ENCODE data around the gene SNED1. TPM values are rescaled to one million over a fixed set of nuclear protein-coding genes. Genes with fewer than 3 reads are reported as not detected.

Gene SNED1
- polyA plus RNA-seq, 2 donors = 3.3 to 3.6 TPM

- no peaks in the 10 kb centered on the region for H3K9me3 ChIP-seq (ENCODE audit: control insufficient read depth in 2 of 2, insufficient read depth in 1 of 2, low read depth in 1 of 2, low read length in 1 of 2)
- no peak overlapping the region for H3K27ac ChIP-seq (ENCODE audit: low read depth in 2 of 2, low read length in 1 of 2)
- no peak overlapping the region for H3K4me3 ChIP-seq (ENCODE audit: low read depth in 1 of 2, low read length in 2 of 2)
- H3K4me1 ChIP-seq (ENCODE audit: control insufficient read depth in 2 of 2, insufficient read depth in 2 of 2, low read length in 1 of 2) = no peaks in the 10 kb centered on the region
- WGBS, 2 donors = 96% methylated on average over 24 of the region's 24 CpGs
- no peaks in the 10 kb centered on the region for H3K27me3 ChIP-seq (ENCODE audit: control insufficient read depth in 1 of 2, insufficient read depth in 2 of 2, low read length in 2 of 2)
- H3K36me3 ChIP-seq (ENCODE audit: control insufficient read depth in 2 of 2, insufficient read depth in 2 of 2, low read length in 1 of 2) = peaks cover 6 to 18% of the 10 kb centered on the region in 2 donors
Observed at GRCh38 chr2:241139531-241140444, 141.4 kb downstream of the SNED1 start.

DNA sequence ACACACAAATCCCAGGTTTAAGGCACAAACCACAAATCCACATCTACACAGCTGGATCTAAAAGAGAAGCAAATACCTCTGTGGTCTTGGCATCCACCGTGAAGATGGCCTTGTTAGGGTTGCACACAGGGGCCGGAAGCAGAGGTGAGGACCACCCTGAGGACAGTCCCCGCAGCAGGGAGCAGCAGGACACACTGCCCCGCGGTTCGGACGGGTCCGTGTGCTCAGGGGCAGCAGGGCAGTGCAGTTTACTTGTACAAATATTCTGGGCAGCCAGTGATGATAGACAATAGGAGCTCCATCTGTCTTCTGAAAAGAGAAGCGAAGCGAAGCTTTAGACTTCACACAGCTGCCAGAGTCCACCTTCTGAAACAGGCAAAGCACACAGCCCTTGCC is 142.0 kb downstream of the SNED1 start:
- H3K27ac ChIP-seq (ENCODE audit: low read depth in 2 of 2, low read length in 1 of 2) = no peak overlapping the region
- H3K9me3 ChIP-seq (ENCODE audit: control insufficient read depth in 2 of 2, insufficient read depth in 1 of 2, low read depth in 1 of 2, low read length in 1 of 2) = no peaks in the 10 kb centered on the region
- 93 to 95% methylated on average over 10 of the region's 10 CpGs for WGBS, 2 donors
- no peaks in the 10 kb centered on the region for H3K27me3 ChIP-seq (ENCODE audit: control insufficient read depth in 1 of 2, insufficient read depth in 2 of 2, low read length in 2 of 2)
- H3K4me3 ChIP-seq (ENCODE audit: low read depth in 1 of 2, low read length in 2 of 2) = no peak overlapping the region
- no peaks in the 10 kb centered on the region for H3K4me1 ChIP-seq (ENCODE audit: control insufficient read depth in 2 of 2, insufficient read depth in 2 of 2, low read length in 1 of 2)
- H3K36me3 ChIP-seq (ENCODE audit: control insufficient read depth in 2 of 2, insufficient read depth in 2 of 2, low read length in 1 of 2) = peaks cover 6 to 18% of the 10 kb centered on the region in 2 donors

DNA sequence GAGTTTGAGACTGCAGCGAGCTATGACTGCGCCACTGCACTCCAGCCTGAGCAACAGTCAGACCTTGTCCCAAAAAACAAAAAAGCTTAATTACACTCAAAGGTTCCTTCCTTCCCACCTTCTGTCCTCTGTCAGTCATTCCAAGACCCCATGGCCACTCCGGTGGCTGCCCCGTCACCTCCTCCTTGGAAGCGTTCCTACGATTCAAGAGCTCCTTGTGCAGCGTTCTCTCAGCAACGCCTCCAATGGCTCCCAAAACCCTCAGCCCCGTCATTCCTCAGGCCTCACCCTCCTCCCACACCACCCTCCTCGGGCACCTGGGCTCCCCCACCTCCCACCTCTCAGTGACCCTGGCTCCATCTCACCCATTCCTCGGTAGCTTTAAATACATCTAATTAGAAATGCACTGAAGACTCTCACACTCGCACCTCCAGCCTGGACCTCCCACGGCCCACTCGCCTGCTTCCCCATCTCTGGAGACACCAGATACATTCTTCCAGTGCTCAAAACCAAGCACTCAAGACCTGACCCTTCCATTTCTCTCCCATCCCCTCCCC is 142.9 kb downstream of the SNED1 start:
- H3K36me3 ChIP-seq (ENCODE audit: control insufficient read depth in 2 of 2, insufficient read depth in 2 of 2, low read length in 1 of 2) = peaks cover 6 to 18% of the 10 kb centered on the region in 2 donors
- no peaks in the 10 kb centered on the region for H3K27me3 ChIP-seq (ENCODE audit: control insufficient read depth in 1 of 2, insufficient read depth in 2 of 2, low read length in 2 of 2)
- 95 to 98% methylated on average over 14 of the region's 14 CpGs for WGBS, 2 donors
- H3K9me3 ChIP-seq (ENCODE audit: control insufficient read depth in 2 of 2, insufficient read depth in 1 of 2, low read depth in 1 of 2, low read length in 1 of 2) = no peaks in the 10 kb centered on the region
- H3K4me1 ChIP-seq (ENCODE audit: control insufficient read depth in 2 of 2, insufficient read depth in 2 of 2, low read length in 1 of 2) = no peaks in the 10 kb centered on the region
- no peak overlapping the region for H3K27ac ChIP-seq (ENCODE audit: low read depth in 2 of 2, low read length in 1 of 2)
- no peak overlapping the region for H3K4me3 ChIP-seq (ENCODE audit: low read depth in 1 of 2, low read length in 2 of 2)

DNA sequence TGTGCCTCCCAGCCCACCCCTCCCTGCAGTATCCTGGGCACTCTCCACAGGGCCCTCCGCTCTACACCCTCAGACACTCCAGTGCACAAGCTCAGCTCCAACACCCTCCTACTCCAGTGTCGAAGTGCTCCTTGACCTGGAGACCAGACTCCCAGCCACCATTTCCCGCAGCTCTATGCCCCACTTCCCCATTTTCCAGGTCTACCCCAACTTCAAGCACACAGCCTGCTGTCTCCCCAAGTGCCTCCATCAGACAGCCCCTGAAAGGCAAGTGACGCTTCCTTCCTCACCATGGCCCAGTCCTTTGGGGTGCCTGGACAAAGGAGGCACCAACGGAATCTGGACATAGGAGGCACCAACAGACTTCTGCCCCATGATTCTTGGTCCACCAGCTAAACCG is 143.6 kb downstream of the SNED1 start:
- peaks cover 6 to 12% of the 10 kb centered on the region in 2 donors for H3K36me3 ChIP-seq (ENCODE audit: control insufficient read depth in 2 of 2, insufficient read depth in 2 of 2, low read length in 1 of 2)
- no peaks in the 10 kb centered on the region for H3K27me3 ChIP-seq (ENCODE audit: control insufficient read depth in 1 of 2, insufficient read depth in 2 of 2, low read length in 2 of 2)
- H3K9me3 ChIP-seq (ENCODE audit: control insufficient read depth in 2 of 2, insufficient read depth in 1 of 2, low read depth in 1 of 2, low read length in 1 of 2) = no peaks in the 10 kb centered on the region
- H3K4me3 ChIP-seq (ENCODE audit: low read depth in 1 of 2, low read length in 2 of 2) = no peak overlapping the region
- WGBS, 2 donors = 94 to 97% methylated on average over 6 of the region's 6 CpGs
- no peaks in the 10 kb centered on the region for H3K4me1 ChIP-seq (ENCODE audit: control insufficient read depth in 2 of 2, insufficient read depth in 2 of 2, low read length in 1 of 2)
- no peak overlapping the region for H3K27ac ChIP-seq (ENCODE audit: low read depth in 2 of 2, low read length in 1 of 2)

DNA sequence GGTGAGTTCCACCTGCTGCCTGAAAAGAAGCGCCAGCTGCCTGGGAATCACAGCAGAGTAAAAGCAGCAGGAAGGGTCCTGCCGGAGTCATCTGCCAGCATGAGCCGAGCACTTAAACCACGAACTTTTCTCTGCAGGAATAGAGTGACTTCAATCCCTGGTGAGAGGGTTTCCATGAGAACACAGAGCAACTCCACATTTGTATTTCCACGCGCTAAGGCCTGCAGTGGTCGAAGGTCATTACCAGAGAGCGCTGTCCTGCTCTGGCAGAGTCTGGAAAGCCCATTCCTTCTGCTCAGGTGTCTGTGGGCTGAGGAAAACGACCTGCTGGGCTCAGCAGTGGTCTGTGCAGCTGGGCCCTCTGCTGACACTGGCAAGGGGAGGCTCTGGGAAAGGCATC is 144.2 kb downstream of the SNED1 start:
- H3K27me3 ChIP-seq (ENCODE audit: control insufficient read depth in 1 of 2, insufficient read depth in 2 of 2, low read length in 2 of 2) = no peaks in the 10 kb centered on the region

More for the DNA sequence above, 144.2 kb downstream of the SNED1 start:
- Histone ChIP-seq H3K9me3 (ENCODE audit: control insufficient read depth in 2 of 2, insufficient read depth in 1 of 2, low read depth in 1 of 2, low read length in 1 of 2) (no peaks in the 10 kb centered on the region), H3K4me3 (ENCODE audit: low read depth in 1 of 2, low read length in 2 of 2) (no peak overlapping the region), H3K4me1 (ENCODE audit: control insufficient read depth in 2 of 2, insufficient read depth in 2 of 2, low read length in 1 of 2) (no peaks in the 10 kb centered on the region), H3K36me3 (ENCODE audit: control insufficient read depth in 2 of 2, insufficient read depth in 2 of 2, low read length in 1 of 2) (peaks cover 4 to 11% of the 10 kb centered on the region in 2 donors), H3K27ac (ENCODE audit: low read depth in 2 of 2, low read length in 1 of 2) (no peak overlapping the region)
- WGBS, 2 donors = 76 to 92% methylated on average over 9 of the region's 9 CpGs

Other genes with a start within 250 kb of the SNED1 start
- under 1 TPM; 0.04 to 0.06 TPM for gene KIF1A, start 178.4 kb upstream of the SNED1 start, polyA plus RNA-seq
- not detected for gene AGXT, start 129.8 kb upstream of the SNED1 start, polyA plus RNA-seq
- gene MAB21L4, start 102.5 kb upstream of the SNED1 start, polyA plus RNA-seq = 100 to 1,000 TPM; 181 to 254 TPM
- gene CROCC2, start 92.3 kb upstream of the SNED1 start, polyA plus RNA-seq = under 1 TPM; 0.12 to 0.16 TPM
- gene MTERF4, start 103.7 kb downstream of the SNED1 start, polyA plus RNA-seq = 10 to 100 TPM; 21.5 to 32.7 TPM
- 1 to 10 TPM; 4.9 to 7.8 TPM for gene PASK, start 150.9 kb downstream of the SNED1 start, polyA plus RNA-seq
- gene PPP1R7, start 151.8 kb downstream of the SNED1 start, polyA plus RNA-seq = 10 to 100 TPM; 74.3 to 78.2 TPM
- under 1 TPM; 0.14 to 0.21 TPM for gene ANO7, start 190.1 kb downstream of the SNED1 start, polyA plus RNA-seq